DND-41 (cell line): ENCODE data around the gene MORN1.

Experiments used
- EZH2 ChIP-seq: IDR thresholded peaks from 3 replicates; pipeline ENCODE4 v1.6.1; 2012; ENCODE audit warnings: borderline replicate concordance, low read depth, mild to moderate bottlenecking, moderate library complexity, low read length, inconsistent platforms; ENCODE audit not compliant: severe bottlenecking
- TF ChIP-seq, protein P1 (sequence below): IDR thresholded peaks from 2 replicates; pipeline ENCODE4 v1.5.1; 2012; ENCODE audit warnings: borderline replicate concordance, low read length, moderate library complexity, mild to moderate bottlenecking; ENCODE audit not compliant: poor library complexity, severe bottlenecking; ENCODE audit errors: extremely low read depth

DNA sequence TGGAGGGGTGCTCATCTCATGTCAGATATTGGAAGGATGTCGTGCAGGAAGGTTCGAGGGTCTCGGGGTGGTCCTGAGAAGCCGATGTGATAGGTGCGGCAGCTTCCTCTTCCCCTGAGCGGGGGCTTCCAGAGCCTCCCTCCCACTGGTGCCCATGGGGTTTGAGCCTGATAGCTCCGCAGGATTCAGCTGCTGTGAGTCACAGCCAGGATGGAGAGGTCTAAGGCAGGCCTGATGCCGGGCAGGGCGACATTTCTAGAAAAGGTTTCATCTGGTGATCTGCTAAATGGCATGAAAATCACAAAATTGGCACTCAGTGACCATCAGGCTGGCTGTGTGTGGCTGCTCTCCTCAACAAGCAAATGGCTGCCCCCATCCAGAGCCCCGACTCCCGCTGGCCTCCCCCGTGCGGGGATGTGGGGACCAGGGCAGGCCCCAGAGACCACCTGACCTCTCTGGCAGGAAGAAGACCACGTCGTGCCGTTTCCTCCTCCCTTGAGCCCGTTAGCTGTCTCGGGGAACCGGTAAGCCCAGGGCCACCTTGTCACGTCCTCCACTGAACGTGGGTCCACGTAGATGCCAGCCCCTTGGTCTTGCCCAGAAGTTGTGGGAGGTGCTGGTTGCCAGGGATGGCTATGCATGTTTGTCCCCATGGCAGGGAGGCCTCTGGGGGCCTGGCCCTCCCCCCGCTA is 97.2 kb downstream of the MORN1 start:
- no peak for TF ChIP-seq EZH2
- TF ChIP-seq, protein P1, sequence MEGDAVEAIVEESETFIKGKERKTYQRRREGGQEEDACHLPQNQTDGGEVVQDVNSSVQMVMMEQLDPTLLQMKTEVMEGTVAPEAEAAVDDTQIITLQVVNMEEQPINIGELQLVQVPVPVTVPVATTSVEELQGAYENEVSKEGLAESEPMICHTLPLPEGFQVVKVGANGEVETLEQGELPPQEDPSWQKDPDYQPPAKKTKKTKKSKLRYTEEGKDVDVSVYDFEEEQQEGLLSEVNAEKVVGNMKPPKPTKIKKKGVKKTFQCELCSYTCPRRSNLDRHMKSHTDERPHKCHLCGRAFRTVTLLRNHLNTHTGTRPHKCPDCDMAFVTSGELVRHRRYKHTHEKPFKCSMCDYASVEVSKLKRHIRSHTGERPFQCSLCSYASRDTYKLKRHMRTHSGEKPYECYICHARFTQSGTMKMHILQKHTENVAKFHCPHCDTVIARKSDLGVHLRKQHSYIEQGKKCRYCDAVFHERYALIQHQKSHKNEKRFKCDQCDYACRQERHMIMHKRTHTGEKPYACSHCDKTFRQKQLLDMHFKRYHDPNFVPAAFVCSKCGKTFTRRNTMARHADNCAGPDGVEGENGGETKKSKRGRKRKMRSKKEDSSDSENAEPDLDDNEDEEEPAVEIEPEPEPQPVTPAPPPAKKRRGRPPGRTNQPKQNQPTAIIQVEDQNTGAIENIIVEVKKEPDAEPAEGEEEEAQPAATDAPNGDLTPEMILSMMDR = no peak
